ENCODE measurements around the gene HMX1.

HMX1 gene

GRCh38 chr4:8867624-8868320 lies 3.9 kb downstream of the HMX1 start:
- FAIRE-seq = no peak

- no peak for FAIRE-seq
These were observed 4.6 kb downstream of the HMX1 start for GRCh38 chr4:8866828-8867623.

GRCh38 chr4:8866421-8866820 lies 5.2 kb downstream of the HMX1 start:
- FAIRE-seq = no peak

- FAIRE-seq = no peak
These were observed 5.8 kb downstream of the HMX1 start for GRCh38 chr4:8865681-8866310.

- no peak for FAIRE-seq
These were observed 6.5 kb downstream of the HMX1 start for GRCh38 chr4:8864912-8865680.

GRCh38 chr4:8863686-8864682 lies 7.7 kb downstream of the HMX1 start:
- FAIRE-seq = no peak

- no peak for FAIRE-seq
These were observed 8.6 kb downstream of the HMX1 start for GRCh38 chr4:8862800-8863685.

- no peak for FAIRE-seq
These were observed 9.3 kb downstream of the HMX1 start for GRCh38 chr4:8862334-8862733.

- FAIRE-seq = no peak
These were observed 9.9 kb downstream of the HMX1 start for GRCh38 chr4:8861576-8862295.

- no peak for FAIRE-seq
These were observed 10.6 kb downstream of the HMX1 start for GRCh38 chr4:8860892-8861575.

GRCh38 chr4:8860096-8860891 lies 11.3 kb downstream of the HMX1 start:
- FAIRE-seq = no peak

- no peak for FAIRE-seq
These were observed 12.0 kb downstream of the HMX1 start for GRCh38 chr4:8859550-8860095.

GRCh38 chr4:8858701-8859210 lies 12.9 kb downstream of the HMX1 start:
- no peak for FAIRE-seq

GRCh38 chr4:8857766-8858700 lies 13.6 kb downstream of the HMX1 start:
- no peak for FAIRE-seq

GRCh38 chr4:8856835-8857621 lies 14.6 kb downstream of the HMX1 start:
- FAIRE-seq = no peak

- FAIRE-seq = no peak
These were observed 15.8 kb downstream of the HMX1 start for GRCh38 chr4:8855818-8856245.
